Activated naive CD4-positive, alpha-beta T cell treated with anti-CD3 and anti-CD28 coated beads, Interleukin-2, amount 10 ng/mL, durations not matched to agents 7 days and 5 days (primary cell): Measurements from ENCODE around the gene PRLR.

ENCODE experiments used
- CTCF ChIA-PET: fragments of 350-600 bp; sonication (Branson Sonifier 250); formaldehyde crosslinking; loops from one replicate; lab custom pipeline; 2021; ENCODE audit warnings: antibody characterized with exemption; lab: Charles Lee
- DNase-seq: peaks from one replicate; pipeline ENCODE4 v3.0.0-alpha.2; 2020
- H3K27ac Mint-ChIP-seq: one replicate; pipeline ENCODE4 v1.8.0; 2021; ENCODE audit warnings: mild to moderate bottlenecking, moderate library complexity, mixed read lengths
- H3K27me3 Mint-ChIP-seq: one replicate; pipeline ENCODE4 v1.8.0; 2021; ENCODE audit warnings: mild to moderate bottlenecking, mixed read lengths
- H3K36me3 Mint-ChIP-seq: one replicate; pipeline ENCODE4 v1.8.0; 2021; ENCODE audit warnings: mixed read lengths
- H3K4me1 Mint-ChIP-seq: one replicate; pipeline ENCODE4 v1.8.0; 2021; ENCODE audit warnings: mixed read lengths
- H3K4me3 Mint-ChIP-seq: one replicate; pipeline ENCODE4 v1.8.0; 2021; ENCODE audit warnings: mild to moderate bottlenecking, moderate library complexity, mixed read lengths
- H3K9me3 Mint-ChIP-seq: one replicate; pipeline ENCODE4 v1.8.0; 2021; ENCODE audit warnings: mixed read lengths

PRLR gene

GRCh38 chr5:35096216-35096615 lies 134.1 kb downstream of the PRLR start:
- Mint-ChIP-seq H3K9me3 (no peaks in the 10 kb centered on the region), H3K27ac (no peak overlapping the region), H3K4me1 (no peaks in the 10 kb centered on the region), H3K4me3 (no peak overlapping the region), H3K36me3 (no peaks in the 10 kb centered on the region), H3K27me3 (peaks cover 8% of the 10 kb centered on the region)
- CTCF ChIA-PET: no interaction called here
- no peak for DNase-seq

GRCh38 chr5:35095366-35095765 lies 134.9 kb downstream of the PRLR start:
- no peaks in the 10 kb centered on the region for H3K36me3 Mint-ChIP-seq
- CTCF ChIA-PET: interaction anchor here (0.8 to 1.3 kb wide), 2 partner anchors 9 to 831 kb away, joined by 3 to 5 read pairs; no protein-coding TSS in a partner anchor
- H3K27me3 Mint-ChIP-seq: peaks cover 8% of the 10 kb centered on the region
- H3K4me1 Mint-ChIP-seq: no peaks in the 10 kb centered on the region
- H3K9me3 Mint-ChIP-seq: no peaks in the 10 kb centered on the region
- no peak overlapping the region for H3K4me3 Mint-ChIP-seq
- DNase-seq: no peak
- H3K27ac Mint-ChIP-seq: no peak overlapping the region

GRCh38 chr5:35094948-35095347 lies 135.3 kb downstream of the PRLR start:
- H3K27me3 Mint-ChIP-seq: peaks cover 8% of the 10 kb centered on the region
- H3K4me1 Mint-ChIP-seq: no peaks in the 10 kb centered on the region
- no peak for DNase-seq
- no peaks in the 10 kb centered on the region for H3K9me3 Mint-ChIP-seq
- no peak overlapping the region for H3K4me3 Mint-ChIP-seq
- CTCF ChIA-PET: interaction anchor here (0.8 to 1.3 kb wide), 2 partner anchors 9 to 832 kb away, joined by 3 to 5 read pairs; no protein-coding TSS in a partner anchor
- no peaks in the 10 kb centered on the region for H3K36me3 Mint-ChIP-seq
- H3K27ac Mint-ChIP-seq: no peak overlapping the region

- H3K4me3 Mint-ChIP-seq: no peak overlapping the region
- CTCF ChIA-PET: interaction anchor here (1.5 kb wide), 1 partner anchor 834 kb away, joined by 7 read pairs; no protein-coding TSS in a partner anchor
- H3K9me3 Mint-ChIP-seq: no peaks in the 10 kb centered on the region
- DNase-seq: no peak
- no peaks in the 10 kb centered on the region for H3K4me1 Mint-ChIP-seq
- no peak overlapping the region for H3K27ac Mint-ChIP-seq
- no peaks in the 10 kb centered on the region for H3K36me3 Mint-ChIP-seq
- peaks cover 8% of the 10 kb centered on the region for H3K27me3 Mint-ChIP-seq
Measured at GRCh38 chr5:35092703-35093102, 137.6 kb downstream of the PRLR start.

GRCh38 chr5:35091704-35092103 lies 138.6 kb downstream of the PRLR start:
- H3K27ac Mint-ChIP-seq: no peak overlapping the region
- H3K4me1 Mint-ChIP-seq: no peaks in the 10 kb centered on the region
- H3K36me3 Mint-ChIP-seq: no peaks in the 10 kb centered on the region
- no peaks in the 10 kb centered on the region for H3K9me3 Mint-ChIP-seq
- H3K4me3 Mint-ChIP-seq: no peak overlapping the region
- CTCF ChIA-PET: no interaction called here
- H3K27me3 Mint-ChIP-seq: peaks cover 4% of the 10 kb centered on the region
- DNase-seq: no peak

- Mint-ChIP-seq H3K4me1 (no peaks in the 10 kb centered on the region), H3K27me3 (peaks cover 4% of the 10 kb centered on the region), H3K36me3 (no peaks in the 10 kb centered on the region), H3K27ac (no peak overlapping the region), H3K4me3 (no peak overlapping the region), H3K9me3 (no peaks in the 10 kb centered on the region)
- CTCF ChIA-PET: interaction anchor here (0.7 to 1.4 kb wide), 4 partner anchors 92 to 836 kb away, joined by 3 to 5 read pairs (median 3); no protein-coding TSS in a partner anchor
- peak; percentile 61 for DNase-seq
Measured at GRCh38 chr5:35089334-35090314, 140.7 kb downstream of the PRLR start.

- no peaks in the 10 kb centered on the region for H3K9me3 Mint-ChIP-seq
- no peaks in the 10 kb centered on the region for H3K36me3 Mint-ChIP-seq
- no peak for DNase-seq
- no peaks in the 10 kb centered on the region for H3K4me1 Mint-ChIP-seq
- peaks cover 4% of the 10 kb centered on the region for H3K27me3 Mint-ChIP-seq
- H3K4me3 Mint-ChIP-seq: no peak overlapping the region
- H3K27ac Mint-ChIP-seq: no peak overlapping the region
- CTCF ChIA-PET: interaction anchor here (0.6 to 2.7 kb wide), 6 partner anchors 91 to 1180 kb away, joined by 3 to 12 read pairs (median 4); no protein-coding TSS in a partner anchor
Measured at GRCh38 chr5:35087991-35088390, 142.3 kb downstream of the PRLR start.

- H3K4me1 Mint-ChIP-seq: no peaks in the 10 kb centered on the region
- H3K9me3 Mint-ChIP-seq: no peaks in the 10 kb centered on the region
- DNase-seq: no peak
- no peak overlapping the region for H3K27ac Mint-ChIP-seq
- CTCF ChIA-PET: no interaction called here
- no peak overlapping the region for H3K4me3 Mint-ChIP-seq
- no peaks in the 10 kb centered on the region for H3K36me3 Mint-ChIP-seq
- H3K27me3 Mint-ChIP-seq: no peaks in the 10 kb centered on the region
Measured at GRCh38 chr5:35083150-35083549, 147.1 kb downstream of the PRLR start.

GRCh38 chr5:35082530-35082929 lies 147.8 kb downstream of the PRLR start:
- Mint-ChIP-seq H3K9me3 (no peaks in the 10 kb centered on the region), H3K27ac (no peak overlapping the region), H3K4me3 (no peak overlapping the region), H3K4me1 (no peaks in the 10 kb centered on the region), H3K36me3 (no peaks in the 10 kb centered on the region), H3K27me3 (no peaks in the 10 kb centered on the region)
- CTCF ChIA-PET: no interaction called here
- DNase-seq: no peak

- Mint-ChIP-seq H3K4me3 (no peak overlapping the region), H3K9me3 (peaks cover 1% of the 10 kb centered on the region), H3K36me3 (no peaks in the 10 kb centered on the region), H3K4me1 (no peaks in the 10 kb centered on the region), H3K27me3 (no peaks in the 10 kb centered on the region), H3K27ac (no peak overlapping the region)
- CTCF ChIA-PET: no interaction called here
- DNase-seq: no peak
Measured at GRCh38 chr5:35081134-35081533, 149.2 kb downstream of the PRLR start.

GRCh38 chr5:35073160-35073559 lies 157.1 kb downstream of the PRLR start:
- Mint-ChIP-seq H3K36me3 (no peaks in the 10 kb centered on the region), H3K4me3 (no peak overlapping the region), H3K27ac (no peak overlapping the region), H3K9me3 (peaks cover 5% of the 10 kb centered on the region), H3K27me3 (no peaks in the 10 kb centered on the region), H3K4me1 (no peaks in the 10 kb centered on the region)
- no peak for DNase-seq
- CTCF ChIA-PET: no interaction called here

- CTCF ChIA-PET: no interaction called here
- Mint-ChIP-seq H3K9me3 (peaks cover 4% of the 10 kb centered on the region), H3K4me3 (no peak overlapping the region), H3K36me3 (no peaks in the 10 kb centered on the region), H3K27me3 (peaks cover 5% of the 10 kb centered on the region), H3K27ac (no peak overlapping the region), H3K4me1 (no peaks in the 10 kb centered on the region)
- DNase-seq: no peak
Measured at GRCh38 chr5:35069188-35069587, 161.1 kb downstream of the PRLR start.

GRCh38 chr5:35067985-35068384 lies 162.3 kb downstream of the PRLR start:
- Mint-ChIP-seq H3K36me3 (no peaks in the 10 kb centered on the region), H3K4me3 (no peak overlapping the region), H3K4me1 (no peaks in the 10 kb centered on the region), H3K27ac (no peak overlapping the region), H3K27me3 (peaks cover 5% of the 10 kb centered on the region), H3K9me3 (no peaks in the 10 kb centered on the region)
- no peak for DNase-seq
- CTCF ChIA-PET: no interaction called here

GRCh38 chr5:35066260-35066795 lies 164.0 kb downstream of the PRLR start:
- H3K4me3 Mint-ChIP-seq: no peak overlapping the region
- CTCF ChIA-PET: no interaction called here
- H3K9me3 Mint-ChIP-seq: no peaks in the 10 kb centered on the region
- no peaks in the 10 kb centered on the region for H3K36me3 Mint-ChIP-seq
- no peaks in the 10 kb centered on the region for H3K4me1 Mint-ChIP-seq
- no peak overlapping the region for H3K27ac Mint-ChIP-seq
- no peak for DNase-seq
- H3K27me3 Mint-ChIP-seq: peaks cover 5% of the 10 kb centered on the region
